ENCODE results near the gene ERN1.
"Not testable (repeated sequence)": the region's sequence is repeated elsewhere in the genome, so short reads cannot be mapped to it uniquely, and the experiment has no call there.

ERN1 gene

GRCh38 chr17:64025732-64026294, 104.1 kb downstream of the ERN1 start:
- DNase-seq (ENCODE audit: low spot score): peak; percentile 95

- no peak for DNase-seq (ENCODE audit: low spot score)
These were observed 104.9 kb downstream of the ERN1 start for GRCh38 chr17:64024781-64025731.

- peak; percentile 49 for DNase-seq (ENCODE audit: low spot score)
These were observed 105.7 kb downstream of the ERN1 start for GRCh38 chr17:64024215-64024654.

GRCh38 chr17:64022611-64023063, 107.3 kb downstream of the ERN1 start:
- no peak for DNase-seq (ENCODE audit: low spot score)

GRCh38 chr17:64020056-64020766, 109.7 kb downstream of the ERN1 start, which contains the start of gene ICAM2:
TSS of gene ICAM2 (minus strand) at chr17:64020633. CDS start at chr17:64006691, 13,942 bp downstream.
- DNase-seq (ENCODE audit: low spot score): no peak

GRCh38 chr17:64019551-64019961, 110.4 kb downstream of the ERN1 start:
- not testable (repeated sequence) for DNase-seq (ENCODE audit: low spot score)

GRCh38 chr17:64017381-64017980, 112.5 kb downstream of the ERN1 start:
- no peak for DNase-seq (ENCODE audit: low spot score)

- DNase-seq (ENCODE audit: low spot score): no peak
These were observed 113.0 kb downstream of the ERN1 start for GRCh38 chr17:64016974-64017373.

- DNase-seq (ENCODE audit: low spot score): no peak
These were observed 113.6 kb downstream of the ERN1 start for GRCh38 chr17:64016231-64016784.

GRCh38 chr17:64015447-64015846, 114.5 kb downstream of the ERN1 start:
- no peak for DNase-seq (ENCODE audit: low spot score)

GRCh38 chr17:64009571-64010402, 120.2 kb downstream of the ERN1 start:
- no peak for DNase-seq (ENCODE audit: low spot score)

GRCh38 chr17:64008830-64009229, 121.1 kb downstream of the ERN1 start:
- no peak for DNase-seq (ENCODE audit: low spot score)

- DNase-seq (ENCODE audit: low spot score): no peak
These were observed 121.6 kb downstream of the ERN1 start for GRCh38 chr17:64008346-64008745.

GRCh38 chr17:64007838-64008282, 122.1 kb downstream of the ERN1 start:
- DNase-seq (ENCODE audit: low spot score): no peak

- not testable (repeated sequence) for DNase-seq (ENCODE audit: low spot score)
These were observed 122.7 kb downstream of the ERN1 start for GRCh38 chr17:64007089-64007837.

- DNase-seq (ENCODE audit: low spot score): no peak
These were observed 123.4 kb downstream of the ERN1 start for GRCh38 chr17:64006361-64007088.

- peak; percentile 46 for DNase-seq (ENCODE audit: low spot score)
These were observed 124.2 kb downstream of the ERN1 start for GRCh38 chr17:64005734-64006167.

- DNase-seq (ENCODE audit: low spot score): no peak
These were observed 124.8 kb downstream of the ERN1 start for GRCh38 chr17:64004903-64005733.

Measured in D341Med (cell line).